HEK293T (cell line): Measurements from ENCODE around the gene WIPF3.

Experiments
- CTCF ChIA-PET: fragments of 350-600 bp; formaldehyde crosslinking; extraction: SDS; loops from one replicate; lab custom pipeline; 2021; ENCODE audit warnings: antibody characterized with exemption, inconsistent platforms; lab: Yijun Ruan, JAX
- POLR2A ChIA-PET: fragments of 350-600 bp; formaldehyde crosslinking; extraction: SDS; loops from one replicate; lab custom pipeline; 2020; ENCODE audit warnings: antibody characterized with exemption, inconsistent platforms; lab: Yijun Ruan, JAX
- DNase-seq: peaks from one replicate; pipeline ENCODE4 v3.0.0; 2012; ENCODE audit warnings: mixed read lengths; ENCODE audit errors: extremely low spot score
- ARNT ChIP-seq: fragments of 450-650 bp; IDR thresholded peaks from 2 replicates; pipeline ENCODE4 v1.6.1; 2017; ENCODE audit warnings: mild to moderate bottlenecking
- BHLHE40 ChIP-seq: fragments of 450-650 bp; IDR thresholded peaks from 2 replicates; pipeline ENCODE4 v1.6.1; 2016; ENCODE audit warnings: mild to moderate bottlenecking, moderate library complexity, borderline replicate concordance
- CTBP1 ChIP-seq: fragments of 450-650 bp; IDR thresholded peaks from 2 replicates; pipeline ENCODE4 v1.6.1; 2016; ENCODE audit warnings: borderline replicate concordance
- ELF4 ChIP-seq: fragments of 450-650 bp; IDR thresholded peaks from 2 replicates; pipeline ENCODE4 v1.6.1; 2017; ENCODE audit warnings: antibody characterized with exemption
- FOXA1 ChIP-seq: fragments of 450-650 bp; IDR thresholded peaks from 2 replicates; pipeline ENCODE4 v1.6.1; 2016; ENCODE audit warnings: mild to moderate bottlenecking
- FOXK2 ChIP-seq: fragments of 450-650 bp; IDR thresholded peaks from 2 replicates; pipeline ENCODE4 v1.6.1; 2016; ENCODE audit warnings: mild to moderate bottlenecking
- FOXM1 ChIP-seq: fragments of 450-650 bp; IDR thresholded peaks from 2 replicates; pipeline ENCODE4 v1.6.1; 2017; ENCODE audit warnings: mild to moderate bottlenecking, borderline replicate concordance
- HDGF ChIP-seq: fragments of 450-650 bp; IDR thresholded peaks from 2 replicates; pipeline ENCODE4 v1.6.1; 2017; ENCODE audit warnings: antibody characterized with exemption, borderline replicate concordance
- L3MBTL2 ChIP-seq: fragments of 450-650 bp; conservative IDR thresholded peaks from 2 replicates; pipeline ENCODE4 v1.6.1; 2016; ENCODE audit warnings: mild to moderate bottlenecking
- LEF1 ChIP-seq: fragments of 450-650 bp; IDR thresholded peaks from 2 replicates; pipeline ENCODE4 v1.6.1; 2017; ENCODE audit warnings: mild to moderate bottlenecking, borderline replicate concordance
- NFRKB ChIP-seq: fragments of 450-650 bp; IDR thresholded peaks from 2 replicates; pipeline ENCODE4 v1.6.1; 2016; ENCODE audit warnings: mild to moderate bottlenecking, moderate library complexity
- SP1 ChIP-seq: fragments of 450-650 bp; IDR thresholded peaks from 2 replicates; pipeline ENCODE4 v1.6.1; 2017
- SUZ12 ChIP-seq: fragments of 450-650 bp; IDR thresholded peaks from 2 replicates; pipeline ENCODE4 v1.6.1; 2016; ENCODE audit warnings: mild to moderate bottlenecking
- TARDBP ChIP-seq: fragments of 450-650 bp; IDR thresholded peaks from 2 replicates; pipeline ENCODE4 v1.6.1; 2016
- ZNF384 ChIP-seq: fragments of 450-650 bp; IDR thresholded peaks from 2 replicates; pipeline ENCODE4 v1.6.1; 2016
- TF ChIP-seq, protein P1 (sequence below): fragments of 450-650 bp; IDR thresholded peaks from 2 replicates; pipeline ENCODE4 v1.6.1; 2016

WIPF3 gene

GRCh38 chr7:29894256-29894655 lies 87.9 kb downstream of the WIPF3 start:
- ChIA-PET CTCF (no interaction called here), POLR2A (no interaction called here)
- TF ChIP-seq ZNF384, result no peak
- no peak for TF ChIP-seq FOXA1
- no peak for TF ChIP-seq CTBP1
- TF ChIP-seq FOXM1, result no peak
- TF ChIP-seq ELF4, result no peak
- TF ChIP-seq ARNT, result no peak
- DNase-seq, result no peak

- ChIA-PET POLR2A (no interaction called here), CTCF (no interaction called here)
- DNase-seq, result no peak
- TF ChIP-seq SUZ12, result no peak
- no peak for TF ChIP-seq ARNT
- TF ChIP-seq LEF1, result no peak
- no peak for TF ChIP-seq FOXM1
- no peak for TF ChIP-seq NFRKB
- TF ChIP-seq SP1, result no peak
- TF ChIP-seq L3MBTL2, result no peak
- TF ChIP-seq CTBP1, result no peak
- TF ChIP-seq FOXA1, result no peak
- TF ChIP-seq ELF4, result no peak
- TF ChIP-seq, protein P1, sequence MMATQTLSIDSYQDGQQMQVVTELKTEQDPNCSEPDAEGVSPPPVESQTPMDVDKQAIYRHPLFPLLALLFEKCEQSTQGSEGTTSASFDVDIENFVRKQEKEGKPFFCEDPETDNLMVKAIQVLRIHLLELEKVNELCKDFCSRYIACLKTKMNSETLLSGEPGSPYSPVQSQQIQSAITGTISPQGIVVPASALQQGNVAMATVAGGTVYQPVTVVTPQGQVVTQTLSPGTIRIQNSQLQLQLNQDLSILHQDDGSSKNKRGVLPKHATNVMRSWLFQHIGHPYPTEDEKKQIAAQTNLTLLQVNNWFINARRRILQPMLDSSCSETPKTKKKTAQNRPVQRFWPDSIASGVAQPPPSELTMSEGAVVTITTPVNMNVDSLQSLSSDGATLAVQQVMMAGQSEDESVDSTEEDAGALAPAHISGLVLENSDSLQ, result no peak
- no peak for TF ChIP-seq TARDBP
- TF ChIP-seq ZNF384, result no peak
- TF ChIP-seq FOXK2, result no peak
- no peak for TF ChIP-seq HDGF
- no peak for TF ChIP-seq BHLHE40
These were observed 89.3 kb downstream of the WIPF3 start for GRCh38 chr7:29895559-29895958.

GRCh38 chr7:29896685-29897411 lies 90.5 kb downstream of the WIPF3 start:
- POLR2A ChIA-PET, result interaction anchor here (0.5 kb wide), 1 partner anchor 53 kb away, joined by 3 read pairs; no protein-coding TSS in a partner anchor
- CTCF ChIA-PET, result no interaction called here
- no peak for DNase-seq
- TF ChIP-seq ELF4 (no peak), SP1 (no peak), ZNF384 (no peak), HDGF (no peak), SUZ12 (no peak), TARDBP (no peak), LEF1 (no peak), FOXA1 (no peak), FOXM1 (no peak), NFRKB (no peak)

- DNase-seq, result no peak
- POLR2A ChIA-PET, result no interaction called here
- CTCF ChIA-PET, result no interaction called here
- TF ChIP-seq FOXK2, result no peak
- TF ChIP-seq ARNT, result no peak
- no peak for TF ChIP-seq L3MBTL2
- no peak for TF ChIP-seq ZNF384
- TF ChIP-seq CTBP1, result no peak
- TF ChIP-seq LEF1, result no peak
- TF ChIP-seq, protein P1, result no peak
- no peak for TF ChIP-seq BHLHE40
- no peak for TF ChIP-seq SP1
- no peak for TF ChIP-seq ELF4
- no peak for TF ChIP-seq TARDBP
- TF ChIP-seq FOXM1, result no peak
- TF ChIP-seq SUZ12, result no peak
- TF ChIP-seq HDGF, result no peak
These were observed 92.0 kb downstream of the WIPF3 start for GRCh38 chr7:29898301-29898700.

DNA sequence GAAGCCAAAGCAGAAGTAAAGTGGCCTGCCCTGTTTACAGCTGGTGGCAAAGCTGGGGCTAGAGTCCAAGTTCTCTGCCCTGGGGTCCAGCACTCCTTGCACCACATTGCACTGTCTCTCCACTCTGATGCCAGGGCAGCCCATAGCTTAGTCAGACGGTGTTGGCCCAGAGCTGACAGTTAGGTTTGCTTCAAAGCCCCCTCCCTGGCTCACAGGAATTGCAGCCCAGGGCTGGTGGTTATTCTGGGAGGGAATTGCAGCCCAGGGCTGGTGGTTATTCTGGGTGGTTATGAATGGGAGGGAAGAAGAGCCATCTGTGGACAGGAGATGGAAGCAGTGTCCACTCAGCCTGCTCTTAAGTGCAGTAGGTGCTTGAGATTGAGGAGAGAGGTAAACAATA lies 94.4 kb downstream of the WIPF3 start:
- POLR2A ChIA-PET, result no interaction called here
- CTCF ChIA-PET, result no interaction called here
- TF ChIP-seq TARDBP (no peak), FOXK2 (no peak), ARNT (no peak), SUZ12 (no peak), LEF1 (no peak), HDGF (no peak), NFRKB (no peak), ZNF384 (no peak)
- no peak for DNase-seq

DNA sequence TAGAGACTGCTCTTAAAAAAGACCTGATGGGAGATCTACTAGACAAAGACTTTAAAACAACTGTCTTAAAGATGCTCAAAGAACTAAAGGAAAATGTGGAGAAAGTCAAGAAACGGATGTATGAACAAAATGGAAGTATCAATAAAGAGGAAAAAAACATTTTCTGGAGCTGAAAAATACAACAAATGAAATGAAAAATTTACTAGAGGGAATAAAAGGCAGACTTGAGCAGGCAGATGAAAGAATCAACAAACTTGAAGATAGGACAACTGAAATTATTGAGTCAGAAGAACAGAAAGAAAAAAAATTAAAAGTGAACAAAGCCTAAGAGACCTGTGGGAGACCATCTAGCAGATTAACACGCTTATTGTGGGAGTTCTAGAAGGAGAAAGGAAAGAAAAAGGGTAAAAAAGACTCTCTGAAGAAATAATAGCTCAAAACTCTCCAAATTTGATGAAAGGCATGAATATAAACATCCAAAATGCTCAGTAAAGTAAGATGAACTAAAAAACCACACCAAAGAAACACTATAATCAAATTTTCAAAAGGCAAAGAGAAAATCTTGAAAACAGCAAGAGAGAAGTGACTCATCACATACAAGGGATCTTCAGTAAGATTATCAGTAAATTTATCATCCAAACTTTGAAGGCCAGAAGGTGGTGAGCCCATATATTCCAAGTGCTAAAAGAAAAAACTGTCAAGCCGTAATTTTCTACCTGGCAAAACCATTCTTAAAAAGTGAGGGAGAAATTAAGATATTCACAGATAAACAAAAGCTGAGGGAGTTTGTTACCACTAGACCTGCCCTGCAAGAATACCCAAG lies 100.1 kb downstream of the WIPF3 start:
- POLR2A ChIA-PET, result no interaction called here
- TF ChIP-seq ELF4 (no peak), ZNF384 (no peak), SUZ12 (no peak), BHLHE40 (no peak), FOXM1 (no peak), L3MBTL2 (no peak), CTBP1 (no peak), FOXK2 (no peak), ARNT (no peak), FOXA1 (no peak), SP1 (no peak), LEF1 (no peak), TARDBP (no peak), NFRKB (no peak), HDGF (no peak)
- TF ChIP-seq, protein P1, result no peak
- no peak for DNase-seq
- CTCF ChIA-PET, result no interaction called here
